CD14-positive monocyte (primary cell): Measurements from ENCODE around the gene RHOBTB1. TPM values are rescaled to one million over a fixed set of nuclear protein-coding genes. Genes with fewer than 3 reads are reported as not detected.

Source experiments
- DNase-seq, 3 donors: peaks; one replicate each; pipeline ENCODE4 v3.0.0-alpha.2; 2011 to 2022
- H2AFZ ChIP-seq: 2 replicates; pipeline ENCODE4 v1.6.0; 2012; ENCODE audit warnings: mild to moderate bottlenecking, low read depth, low read length, inconsistent platforms; ENCODE audit not compliant: insufficient read depth, poor library complexity, severe bottlenecking
- H3K27ac ChIP-seq, 2 donors: 1 replicate in 1 of 2; 2 replicates in 1 of 2; pipeline ENCODE4 v1.5.1; 2012 to 2013; ENCODE audit warnings: low read length in 2 of 2, control low read depth in 1 of 2, inconsistent platforms in 1 of 2, low read depth in 1 of 2, mild to moderate bottlenecking in 1 of 2
- H3K27me3 ChIP-seq, 2 donors: one replicate each; pipeline versions ENCODE4 v1.6.0 to v1.6.1; 2011 to 2013; ENCODE audit warnings: low read length in 2 of 2; ENCODE audit not compliant: control insufficient read depth in 2 of 2, insufficient read depth in 2 of 2
- H3K36me3 ChIP-seq, 2 donors: replicated peaks in 1 of 2; 1 replicate in 1 of 2; 2 replicates in 1 of 2; pipeline versions ENCODE4 v1.5.1 to v1.6.1; 2012 to 2013; ENCODE audit warnings: low read length in 2 of 2, control low read depth in 1 of 2, inconsistent platforms in 1 of 2, mild to moderate bottlenecking in 1 of 2; ENCODE audit not compliant: insufficient read depth in 2 of 2, control insufficient read depth in 1 of 2
- H3K4me1 ChIP-seq, 2 donors: 1 replicate in 1 of 2; 2 replicates in 1 of 2; pipeline versions ENCODE4 v1.5.1 to v1.6.1; 2012 to 2013; ENCODE audit warnings: low read length in 2 of 2, control low read depth in 1 of 2, inconsistent platforms in 1 of 2, mild to moderate bottlenecking in 1 of 2, moderate library complexity in 1 of 2; ENCODE audit not compliant: insufficient read depth in 2 of 2, control insufficient read depth in 1 of 2
- H3K4me2 ChIP-seq: replicated peaks from 2 replicates; pipeline ENCODE3; 2012; ENCODE audit warnings: low read length, moderate library complexity, mild to moderate bottlenecking; ENCODE audit not compliant: poor library complexity, severe bottlenecking; ENCODE audit errors: extremely low read depth
- H3K4me3 ChIP-seq, 3 experiments: fragments of 200-600 bp in 1 of 3; sonication (generic) in 1 of 3; replicated peaks in 1 of 3; 1 replicate in 2 of 3; 2 replicates in 1 of 3; pipeline ENCODE4 v1.5.1; 2011 to 2013; ENCODE audit warnings: low read length in 3 of 3, mild to moderate bottlenecking in 3 of 3, control low read depth in 2 of 3, low read depth in 2 of 3, inconsistent platforms in 1 of 3, moderate library complexity in 1 of 3
- H3K79me2 ChIP-seq: 2 replicates; pipeline ENCODE4 v1.6.0; 2012; ENCODE audit warnings: mild to moderate bottlenecking, control low read depth, inconsistent platforms, low read length, moderate library complexity; ENCODE audit not compliant: insufficient read depth
- H3K9ac ChIP-seq: 2 replicates; pipeline ENCODE4 v1.6.0; 2017; ENCODE audit warnings: low read length, mild to moderate bottlenecking; ENCODE audit not compliant: insufficient read depth, poor library complexity, severe bottlenecking
- H3K9me3 ChIP-seq, 2 donors: replicated peaks in 1 of 2; 1 replicate in 1 of 2; 2 replicates in 1 of 2; pipeline versions ENCODE4 v1.5.1 to v1.6.1; 2012 to 2013; ENCODE audit warnings: low read length in 2 of 2, control low read depth in 1 of 2; ENCODE audit not compliant: control insufficient read depth in 1 of 2, insufficient read depth in 1 of 2
- H4K20me1 ChIP-seq: 2 replicates; pipeline ENCODE4 v1.6.0; 2012; ENCODE audit warnings: mild to moderate bottlenecking, low read length, control low read depth, moderate library complexity; ENCODE audit not compliant: insufficient read depth
- H3K27ac Mint-ChIP-seq, 7 donors: one replicate each; pipeline ENCODE4 v1.8.0; 2020; ENCODE audit warnings: mild to moderate bottlenecking in 7 of 7, mixed read lengths in 7 of 7, moderate library complexity in 6 of 7, inconsistent platforms in 2 of 7
- H3K27me3 Mint-ChIP-seq, 3 donors: one replicate each; pipeline ENCODE4 v1.8.0; 2021 to 2022; ENCODE audit warnings: low read depth in 3 of 3, mild to moderate bottlenecking in 3 of 3, mixed read lengths in 3 of 3, moderate library complexity in 3 of 3, inconsistent platforms in 1 of 3
- H3K36me3 Mint-ChIP-seq, 2 donors: one replicate each; pipeline ENCODE4 v1.8.0; 2020; ENCODE audit warnings: mixed read lengths in 2 of 2, inconsistent platforms in 1 of 2, mild to moderate bottlenecking in 1 of 2
- H3K4me1 Mint-ChIP-seq: one replicate; pipeline ENCODE4 v1.8.0; 2020; ENCODE audit warnings: mild to moderate bottlenecking, mixed read lengths
- H3K4me3 Mint-ChIP-seq, 2 donors: one replicate each; pipeline ENCODE4 v1.8.0; 2020; ENCODE audit warnings: mild to moderate bottlenecking in 2 of 2, mixed read lengths in 2 of 2, moderate library complexity in 1 of 2
- H3K9me3 Mint-ChIP-seq, 7 donors: one replicate each; pipeline ENCODE4 v1.8.0; 2020 to 2022; ENCODE audit warnings: mixed read lengths in 7 of 7, mild to moderate bottlenecking in 6 of 7, moderate library complexity in 6 of 7, inconsistent platforms in 2 of 7
- CTCF ChIP-seq: fragments of 200-600 bp; IDR thresholded peaks from one replicate; pipeline ENCODE4 v1.8.0; 2022; ENCODE audit warnings: antibody characterized with exemption, mild to moderate bottlenecking
- whole genome bisulfite sequencing: methylation state at CpG from one replicate; pipeline ENCODE4 v1.1.5; 2013; ENCODE audit warnings: missing lambda C conversion rate; ENCODE audit not compliant: insufficient coverage; 5-methylcytosine and 5-hydroxymethylcytosine counted together
- intact Hi-C, 2 donors: fragments of 100-400 bp; cut with micrococcal nuclease; formaldehyde crosslinking; loops; one replicate each; pipeline versions ENCODE4 v1.15.0 to v1.15.1; 2023
- polyA plus RNA-seq, 3 donors: library from polyadenylated mRNA; depleted of rRNA in 1 of 3; unstranded in 2 of 3; stranded (reverse) in 1 of 3; fragments of 300-500 nt in 2 of 3; fragments of >200 nt in 1 of 3; fragmentation: Illumina TruSeq in 2 of 3; gene quantifications; 1 replicate in 2 of 3; 2 replicates in 1 of 3; pipeline ENCODE4 v1.2.3, GENCODE V29; 2012 to 2021

Gene RHOBTB1
- polyA plus RNA-seq, 3 donors: 0.41 to 0.96 (median 0.62) TPM

DNA sequence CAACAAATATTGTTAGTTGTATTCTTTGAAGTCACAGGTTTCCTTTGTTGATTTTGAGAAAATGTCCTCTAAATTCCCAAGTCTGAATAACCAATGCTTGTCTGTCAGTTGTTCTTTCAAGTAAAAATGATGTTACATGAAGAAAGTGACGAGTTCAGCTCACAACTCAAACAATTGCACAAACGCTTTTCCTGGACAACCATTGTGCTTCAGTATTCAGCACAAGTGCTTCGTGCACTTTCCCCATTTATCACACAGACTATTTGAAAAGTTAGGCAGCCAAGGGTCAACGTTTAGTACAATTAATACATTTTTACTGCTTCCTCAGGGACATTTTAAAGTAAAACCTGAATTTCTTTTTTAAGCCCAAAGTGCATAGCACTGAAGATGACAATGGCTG lies 121.2 kb downstream of the RHOBTB1 start:
- Histone ChIP-seq H3K4me1 (no peaks in the 10 kb centered on the region), H3K79me2 (no peaks in the 10 kb centered on the region), H3K36me3 (no peaks in the 10 kb centered on the region), H3K4me2 (no peak overlapping the region), H3K27me3 (no peaks in the 10 kb centered on the region), H3K9me3 (no peaks in the 10 kb centered on the region), H3K27ac (no peak overlapping the region), H4K20me1 (no peaks in the 10 kb centered on the region), H2AFZ (no peak overlapping the region), H3K4me3 (no peak overlapping the region), H3K9ac (no peak overlapping the region)
- no peaks in the 10 kb centered on the region for H3K36me3 Mint-ChIP-seq
- 93% methylated on average over 3 of the region's 4 CpGs for WGBS
- no peak overlapping the region for H3K27ac Mint-ChIP-seq
- peaks cover 0 to 2% (median 0%) of the 10 kb centered on the region in 3 donors for H3K27me3 Mint-ChIP-seq
- DNase-seq: no peak
- no peak overlapping the region for H3K4me3 Mint-ChIP-seq
- no peaks in the 10 kb centered on the region for H3K9me3 Mint-ChIP-seq
- intact Hi-C loops: no loop called here
- H3K4me1 Mint-ChIP-seq: no peaks in the 10 kb centered on the region
- TF ChIP-seq CTCF: no peak

GRCh38 chr10:60821656-60822055 lies 122.3 kb downstream of the RHOBTB1 start:
- H3K4me1 ChIP-seq: no peaks in the 10 kb centered on the region
- H3K4me3 ChIP-seq: no peak overlapping the region
- WGBS: 100% methylated on average over 1 of the region's 2 CpGs
- Mint-ChIP-seq H3K4me3 (no peak overlapping the region), H3K27me3 (peaks cover 0 to 2% (median 0%) of the 10 kb centered on the region in 3 donors), H3K27ac (no peak overlapping the region), H3K4me1 (peaks cover 2% of the 10 kb centered on the region), H3K9me3 (no peaks in the 10 kb centered on the region), H3K36me3 (no peaks in the 10 kb centered on the region)
- H3K9ac ChIP-seq: no peak overlapping the region
- no peaks in the 10 kb centered on the region for H4K20me1 ChIP-seq
- no peak for DNase-seq
- no peaks in the 10 kb centered on the region for H3K79me2 ChIP-seq
- H2AFZ ChIP-seq: no peak overlapping the region
- H3K27me3 ChIP-seq: no peaks in the 10 kb centered on the region
- no peak for TF ChIP-seq CTCF
- H3K4me2 ChIP-seq: no peak overlapping the region
- no peaks in the 10 kb centered on the region for H3K9me3 ChIP-seq
- intact Hi-C loops: no loop called here
- no peak overlapping the region for H3K27ac ChIP-seq
- no peaks in the 10 kb centered on the region for H3K36me3 ChIP-seq
